Fibroblast of lung (primary cell): Measurements from ENCODE around the gene AKAP13.

Experiments
- EZH2 ChIP-seq: IDR thresholded peaks from 2 replicates; pipeline ENCODE4 v1.5.1; 2012; ENCODE audit warnings: low read length, control low read depth, mild to moderate bottlenecking; ENCODE audit errors: missing control alignments
- TF ChIP-seq, protein P1 (sequence below), 2 donors: IDR thresholded peaks in 1 of 2; conservative IDR thresholded peaks in 1 of 2; 1 replicate in 1 of 2; 2 replicates in 1 of 2; pipeline ENCODE4 v1.5.1; 2011 to 2012; ENCODE audit warnings: low read length in 2 of 2, control low read depth in 1 of 2, inconsistent platforms in 1 of 2, low read depth in 1 of 2, mild to moderate bottlenecking in 1 of 2

DNA sequence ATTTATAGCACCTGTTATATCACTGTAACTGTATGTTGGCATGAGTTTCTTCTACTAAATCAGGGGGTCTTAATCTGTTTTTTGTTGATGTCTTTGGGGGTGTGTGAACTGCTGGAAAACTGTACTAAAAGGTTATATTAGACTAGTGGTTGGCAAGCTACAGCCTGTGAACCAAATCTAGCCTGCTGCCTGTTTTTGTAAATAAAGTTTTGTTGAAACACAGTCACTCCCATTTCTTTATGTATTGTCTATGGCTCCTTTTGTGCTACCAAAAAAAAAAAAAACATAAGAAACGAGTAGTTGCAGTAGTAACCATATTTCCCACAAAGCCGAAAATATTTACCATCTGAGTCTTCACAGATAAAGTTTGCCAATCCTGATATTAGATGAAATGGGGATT, 126.7 kb downstream of the AKAP13 start:
- no peak for TF ChIP-seq EZH2
- TF ChIP-seq, protein P1, sequence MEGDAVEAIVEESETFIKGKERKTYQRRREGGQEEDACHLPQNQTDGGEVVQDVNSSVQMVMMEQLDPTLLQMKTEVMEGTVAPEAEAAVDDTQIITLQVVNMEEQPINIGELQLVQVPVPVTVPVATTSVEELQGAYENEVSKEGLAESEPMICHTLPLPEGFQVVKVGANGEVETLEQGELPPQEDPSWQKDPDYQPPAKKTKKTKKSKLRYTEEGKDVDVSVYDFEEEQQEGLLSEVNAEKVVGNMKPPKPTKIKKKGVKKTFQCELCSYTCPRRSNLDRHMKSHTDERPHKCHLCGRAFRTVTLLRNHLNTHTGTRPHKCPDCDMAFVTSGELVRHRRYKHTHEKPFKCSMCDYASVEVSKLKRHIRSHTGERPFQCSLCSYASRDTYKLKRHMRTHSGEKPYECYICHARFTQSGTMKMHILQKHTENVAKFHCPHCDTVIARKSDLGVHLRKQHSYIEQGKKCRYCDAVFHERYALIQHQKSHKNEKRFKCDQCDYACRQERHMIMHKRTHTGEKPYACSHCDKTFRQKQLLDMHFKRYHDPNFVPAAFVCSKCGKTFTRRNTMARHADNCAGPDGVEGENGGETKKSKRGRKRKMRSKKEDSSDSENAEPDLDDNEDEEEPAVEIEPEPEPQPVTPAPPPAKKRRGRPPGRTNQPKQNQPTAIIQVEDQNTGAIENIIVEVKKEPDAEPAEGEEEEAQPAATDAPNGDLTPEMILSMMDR (conservative IDR thresholded peaks at IDR 0.05 in 1 of 2, IDR thresholded peaks at IDR 0.05 in 1 of 2; ENCODE audit: low read depth in 1 of 2, low read length in 2 of 2): no peak
